HTERT RPE-1 (cell line): ENCODE results near the gene CSHL1.

Source experiments
- in situ Hi-C: fragments of 300-500 bp; cut with MboI; formaldehyde crosslinking; loops from 4 replicates; pipeline ENCODE4 v1.14.3; 2020; ENCODE audit warnings: low sequenced_read_pairs

CSHL1 gene

GRCh38 chr17:63911041-63911635, at the start of gene CSHL1:
CSHL1 (minus strand) TSS chr17:63911258; CDS start chr17:63911196, 62 bp downstream.
- in situ Hi-C loops, result no loop called here

GRCh38 chr17:63960430-63960829, 49.4 kb upstream of the CSHL1 start:
- in situ Hi-C loops, result no loop called here

- in situ Hi-C loops, result no loop called here
Measured at GRCh38 chr17:63960006-63960405, 48.9 kb upstream of the CSHL1 start.

- in situ Hi-C loops, result no loop called here
Measured at GRCh38 chr17:63956296-63956920, 45.4 kb upstream of the CSHL1 start.

GRCh38 chr17:63955791-63956190, 44.7 kb upstream of the CSHL1 start:
- in situ Hi-C loops, result no loop called here

GRCh38 chr17:63955232-63955631, 44.2 kb upstream of the CSHL1 start:
- in situ Hi-C loops, result no loop called here

- in situ Hi-C loops, result no loop called here
Measured at GRCh38 chr17:63954402-63955063, 43.5 kb upstream of the CSHL1 start.

GRCh38 chr17:63950940-63951907, 40.2 kb upstream of the CSHL1 start:
- in situ Hi-C loops, result no loop called here

- in situ Hi-C loops, result no loop called here
Measured at GRCh38 chr17:63949576-63950250, 38.7 kb upstream of the CSHL1 start.

- in situ Hi-C loops, result no loop called here
Measured at GRCh38 chr17:63948521-63948920, 37.5 kb upstream of the CSHL1 start.

GRCh38 chr17:63947711-63948330, 36.8 kb upstream of the CSHL1 start:
- in situ Hi-C loops, result no loop called here

- in situ Hi-C loops, result no loop called here
Measured at GRCh38 chr17:63946440-63947363, 35.6 kb upstream of the CSHL1 start.

GRCh38 chr17:63945784-63946439, 34.9 kb upstream of the CSHL1 start:
- in situ Hi-C loops, result no loop called here

GRCh38 chr17:63944736-63945499, 33.9 kb upstream of the CSHL1 start:
- in situ Hi-C loops, result no loop called here

- in situ Hi-C loops, result no loop called here
Measured at GRCh38 chr17:63943745-63944144, 32.7 kb upstream of the CSHL1 start.

- in situ Hi-C loops, result no loop called here
Measured at GRCh38 chr17:63942309-63942985, 31.4 kb upstream of the CSHL1 start.

GRCh38 chr17:63941751-63942150, 30.7 kb upstream of the CSHL1 start:
- in situ Hi-C loops, result no loop called here
